GF-D8 (cell line): ENCODE measurements around the gene ATG13.

Source experiments
- DNase-seq: peaks from one replicate; lab custom pipeline; 2025; lab: John Stamatoyannopoulos, UW

ATG13 gene

DNA sequence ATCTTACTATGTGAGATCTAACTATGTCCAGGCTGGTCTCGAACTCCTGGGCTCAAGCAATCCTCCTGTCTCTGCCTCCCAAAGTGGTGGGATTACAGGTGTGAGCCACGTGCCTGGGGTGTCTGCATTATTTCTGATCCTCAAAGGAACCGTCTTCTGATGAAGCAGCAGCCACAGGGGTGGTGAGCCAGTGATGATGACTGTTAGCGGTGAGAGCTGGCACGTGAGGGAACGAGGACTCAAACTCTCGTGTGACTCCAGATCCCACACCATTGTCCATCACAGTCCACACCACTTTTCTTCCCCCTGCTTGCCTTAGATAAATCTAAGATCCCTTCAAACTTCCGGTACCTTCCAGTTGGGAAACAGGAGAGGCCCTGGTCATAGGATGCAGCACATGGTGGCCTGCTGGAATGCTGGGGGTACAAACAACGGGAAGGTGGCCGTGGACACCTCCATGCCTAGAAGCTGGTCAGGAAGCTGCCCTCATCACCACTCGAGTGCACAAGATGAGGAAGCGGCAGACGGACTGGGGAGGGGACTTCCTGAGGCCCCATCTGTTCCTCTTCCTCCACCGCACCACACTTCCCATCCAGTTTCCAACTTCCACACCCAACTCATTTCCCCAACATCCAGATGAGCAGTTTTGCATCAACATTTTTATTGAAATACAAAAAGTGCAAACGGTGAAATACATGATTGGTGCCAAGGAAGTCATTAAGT is 59.2 kb downstream of the ATG13 start:
- peak; percentile 29 for DNase-seq

- DNase-seq = no peak
These were observed 59.8 kb downstream of the ATG13 start for GRCh38 chr11:46677169-46677568.

GRCh38 chr11:46677991-46678740 is 60.8 kb downstream of the ATG13 start:
- DNase-seq = no peak

- no peak for DNase-seq
These were observed 61.4 kb downstream of the ATG13 start for GRCh38 chr11:46678741-46679130.

- DNase-seq = no peak
These were observed 62.1 kb downstream of the ATG13 start for GRCh38 chr11:46679241-46680163.

- no peak for DNase-seq
These were observed 62.9 kb downstream of the ATG13 start for GRCh38 chr11:46680164-46680760.

GRCh38 chr11:46680815-46681214 is 63.5 kb downstream of the ATG13 start:
- no peak for DNase-seq

DNA sequence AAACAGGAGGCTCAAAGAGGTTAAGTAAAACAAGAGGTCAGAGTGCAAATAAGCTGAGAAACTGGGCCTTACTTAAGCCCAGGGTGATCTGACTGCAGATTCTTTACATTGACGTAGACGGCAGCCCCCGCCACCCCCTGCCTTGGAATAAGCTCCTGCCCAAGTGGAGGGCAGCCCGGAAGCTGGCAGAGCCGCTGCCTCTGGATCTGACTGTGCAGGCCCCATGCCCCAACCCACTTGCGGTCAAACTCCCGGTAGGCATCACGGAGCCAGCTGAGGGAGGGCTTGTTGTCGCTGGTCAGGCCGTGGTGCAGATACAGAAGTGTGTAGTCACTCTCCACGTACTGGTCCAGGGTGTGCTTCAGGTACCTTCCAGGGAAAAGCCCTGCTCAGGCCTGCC is 64.5 kb downstream of the ATG13 start:
- no peak for DNase-seq

DNA sequence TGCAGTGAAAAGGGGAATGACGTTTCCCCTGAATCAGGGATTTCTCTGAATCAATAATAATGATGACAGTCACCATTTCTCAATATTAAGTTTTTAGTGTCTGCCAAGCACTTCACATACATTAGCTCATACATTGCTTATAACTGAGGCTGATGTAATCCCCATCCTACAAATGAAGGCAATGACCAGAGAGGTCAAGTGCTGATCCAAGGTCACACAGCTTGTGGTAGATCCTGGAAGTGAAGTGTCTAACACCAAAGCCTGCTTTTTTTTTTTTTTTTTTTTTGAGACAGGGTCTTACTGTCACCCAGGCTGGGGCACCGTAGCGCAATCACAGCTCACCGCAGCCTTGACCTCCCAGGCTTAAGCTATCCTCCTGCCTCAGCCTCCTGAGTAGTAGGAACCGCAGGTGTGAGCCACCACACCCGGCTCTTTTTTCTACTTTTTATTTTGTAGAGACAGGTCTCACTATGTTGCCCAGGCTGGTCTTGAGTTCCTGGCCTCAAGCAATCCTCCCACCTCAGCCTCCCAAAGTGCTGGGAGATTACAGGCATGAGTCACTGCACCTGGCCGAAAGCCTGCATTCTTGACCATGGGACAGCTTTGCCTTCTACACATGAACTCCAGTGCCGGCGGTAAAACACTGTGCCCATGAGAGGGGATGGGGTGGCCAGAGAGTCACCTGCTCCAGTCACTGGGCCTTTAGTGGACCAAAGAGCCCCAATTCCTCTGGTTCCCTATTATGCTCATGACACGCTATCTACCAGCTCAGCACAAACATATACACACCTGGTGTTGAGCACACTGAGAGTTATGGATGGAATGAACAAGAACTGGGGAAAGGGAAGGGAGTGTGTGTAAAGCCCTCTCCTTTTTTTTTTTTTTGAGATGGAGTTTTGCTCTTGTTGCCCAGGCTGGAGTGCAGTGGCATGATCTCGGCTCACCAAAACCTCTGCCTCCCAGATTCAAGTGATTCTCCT is 65.7 kb downstream of the ATG13 start:
- DNase-seq = no peak

DNA sequence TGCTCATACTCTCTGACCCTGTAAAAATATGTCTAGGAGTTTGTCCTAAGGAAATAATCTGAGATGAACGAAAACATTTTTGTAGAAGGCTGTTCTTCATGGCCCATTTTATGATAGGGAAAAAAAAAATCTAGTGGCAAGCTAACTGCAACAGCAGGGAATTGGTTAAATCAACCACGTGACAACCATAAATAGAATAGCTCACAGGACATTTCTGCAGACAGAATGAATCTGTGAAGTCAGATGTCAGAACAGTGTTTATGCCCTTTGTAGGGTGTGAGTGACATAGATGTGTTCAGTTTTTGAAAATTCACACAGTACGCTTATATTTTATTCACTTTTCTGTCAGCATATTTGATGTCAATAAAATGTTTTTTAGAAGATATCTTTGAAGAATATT is 67.0 kb downstream of the ATG13 start:
- no peak for DNase-seq

DNA sequence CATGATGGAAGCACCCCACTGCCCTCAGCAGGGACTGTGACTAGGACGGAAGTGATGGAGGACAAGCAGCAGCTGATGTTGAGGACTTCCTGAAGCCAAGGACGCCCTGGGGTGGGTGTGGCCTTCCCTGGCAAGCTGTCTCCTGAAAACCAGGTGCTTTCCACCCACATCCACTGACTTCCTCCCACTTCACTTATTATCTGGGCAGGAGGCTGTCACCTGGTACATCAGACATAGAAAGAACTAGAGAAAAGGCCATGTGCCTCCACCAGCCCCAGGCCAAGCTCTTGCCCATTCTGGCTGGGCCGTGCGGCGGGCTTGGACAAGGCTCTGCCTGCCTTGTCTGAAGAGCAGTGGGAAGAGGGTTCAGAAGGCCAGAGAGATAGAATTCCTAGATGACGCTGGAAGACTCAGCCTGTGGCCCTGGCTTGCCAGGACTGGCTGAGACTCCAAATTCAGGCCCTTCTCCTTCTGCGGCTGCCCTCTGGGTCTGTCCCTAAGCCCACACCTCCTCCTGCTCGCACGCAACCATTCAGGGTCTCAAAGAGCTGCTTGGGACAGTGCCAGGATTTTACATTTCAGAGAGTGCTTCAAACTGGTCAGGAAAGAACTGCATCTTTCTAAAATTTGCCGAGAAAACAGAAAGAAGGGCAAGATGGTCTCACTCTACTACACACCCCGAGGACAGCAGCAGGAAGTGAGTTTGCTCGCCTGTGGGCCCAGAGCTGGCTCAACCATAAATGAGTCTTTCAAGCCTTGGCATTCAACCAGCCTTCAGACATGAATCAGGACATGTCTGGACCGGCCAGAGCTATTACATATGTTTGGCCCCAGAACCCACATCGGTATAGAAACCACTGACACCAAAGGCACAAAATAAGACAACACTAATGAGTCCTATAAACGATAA is 69.8 kb downstream of the ATG13 start:
- DNase-seq = no peak

DNA sequence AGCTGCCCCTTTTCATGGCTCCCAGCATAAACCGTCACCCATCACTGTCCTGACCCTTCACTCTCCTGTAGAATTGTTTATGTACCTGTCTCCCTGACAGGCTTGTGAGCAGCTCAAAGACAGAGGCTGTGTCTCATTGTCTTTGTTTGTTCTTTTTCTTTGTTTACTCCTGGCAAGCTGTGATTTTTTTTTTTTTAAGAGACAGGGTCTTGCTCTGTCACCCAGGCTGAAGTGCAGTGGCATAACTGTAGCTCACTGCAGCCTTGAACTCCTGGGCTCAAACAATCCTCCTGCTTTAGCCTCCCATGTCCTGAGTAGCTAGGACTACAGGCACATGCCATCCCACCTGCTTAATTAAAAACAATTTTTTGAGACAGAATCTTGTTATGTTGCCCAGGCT is 73.3 kb downstream of the ATG13 start:
- no peak for DNase-seq

DNA sequence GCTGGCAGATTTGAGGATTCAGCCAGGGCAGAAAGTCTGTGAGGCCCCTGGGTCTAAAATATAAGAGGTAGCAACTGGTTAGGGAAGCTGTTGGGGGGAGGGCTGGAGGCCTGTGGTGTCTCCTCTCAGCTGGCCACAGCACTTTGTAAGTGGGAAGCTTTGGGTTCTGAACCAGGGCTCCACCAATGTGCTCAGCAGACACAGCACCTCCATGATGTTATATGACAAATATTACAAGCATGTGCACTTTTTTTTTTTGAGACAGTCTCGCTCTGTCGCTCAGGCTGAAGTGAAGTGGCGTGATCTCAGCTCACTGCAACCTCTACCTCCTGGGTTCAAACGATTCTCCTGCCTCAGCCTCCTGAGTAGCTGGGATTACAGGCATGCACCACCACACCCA is 75.1 kb downstream of the ATG13 start:
- DNase-seq = no peak

DNA sequence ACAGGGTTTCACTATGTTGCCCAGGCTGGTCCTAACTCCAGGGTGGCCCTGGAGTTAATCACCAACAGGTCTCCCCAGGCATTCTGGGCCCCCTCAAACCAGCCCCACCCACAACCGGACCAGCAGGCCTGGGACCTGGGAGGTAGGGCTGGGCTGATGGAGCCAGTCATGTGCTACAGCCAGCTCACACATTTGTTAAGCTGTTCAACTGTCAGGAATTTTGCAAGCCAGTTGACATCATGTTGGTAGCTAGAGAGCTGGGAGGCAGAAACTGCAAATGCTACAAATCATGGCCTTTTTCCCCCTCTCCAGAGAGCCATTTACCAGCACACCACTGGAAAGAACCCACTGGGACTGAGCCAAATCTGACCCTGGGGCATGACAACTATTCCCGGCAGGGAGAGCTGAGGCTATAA is 76.3 kb downstream of the ATG13 start:
- no peak for DNase-seq

- DNase-seq = no peak
These were observed 76.7 kb downstream of the ATG13 start for GRCh38 chr11:46694072-46694471.

DNA sequence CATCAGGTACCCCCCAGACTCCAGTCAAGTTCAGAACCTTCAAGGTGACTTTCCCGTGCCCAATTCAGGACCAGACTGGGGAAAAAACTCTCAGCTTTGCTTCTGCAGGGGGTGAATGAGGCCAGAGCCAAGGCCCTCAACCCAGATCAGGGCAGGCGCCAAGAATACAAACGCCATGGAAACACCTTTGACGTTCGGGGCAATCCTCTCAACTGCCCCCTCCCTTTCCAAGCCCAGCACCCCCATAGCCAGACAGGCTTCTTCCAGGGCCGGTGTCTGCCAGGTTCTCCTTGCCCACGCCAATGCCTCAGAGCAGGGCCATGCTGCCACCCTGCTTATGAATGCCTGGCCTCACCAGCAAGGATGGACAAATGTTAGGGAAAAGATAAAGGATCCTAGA is 77.3 kb downstream of the ATG13 start:
- DNase-seq = no peak

- no peak for DNase-seq
These were observed 78.2 kb downstream of the ATG13 start for GRCh38 chr11:46695345-46696211.

DNA sequence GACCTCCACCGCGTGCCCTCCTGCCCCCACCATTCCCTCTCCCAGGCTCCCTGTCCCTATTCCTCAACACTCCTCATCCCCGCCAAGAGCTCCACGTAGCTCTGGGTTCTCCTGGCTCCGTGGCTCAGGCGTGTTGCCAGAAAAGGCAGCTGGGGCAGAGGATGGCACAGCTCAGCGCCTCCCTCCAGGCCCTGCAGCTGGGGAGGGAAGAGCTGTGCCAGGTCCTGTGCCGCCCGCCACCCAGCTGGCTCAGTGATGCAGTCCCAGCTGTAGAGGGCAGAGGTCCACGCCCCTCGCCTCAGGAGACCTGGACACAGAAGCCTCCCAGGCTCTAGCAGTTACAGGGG is 78.8 kb downstream of the ATG13 start:
- DNase-seq = no peak

DNA sequence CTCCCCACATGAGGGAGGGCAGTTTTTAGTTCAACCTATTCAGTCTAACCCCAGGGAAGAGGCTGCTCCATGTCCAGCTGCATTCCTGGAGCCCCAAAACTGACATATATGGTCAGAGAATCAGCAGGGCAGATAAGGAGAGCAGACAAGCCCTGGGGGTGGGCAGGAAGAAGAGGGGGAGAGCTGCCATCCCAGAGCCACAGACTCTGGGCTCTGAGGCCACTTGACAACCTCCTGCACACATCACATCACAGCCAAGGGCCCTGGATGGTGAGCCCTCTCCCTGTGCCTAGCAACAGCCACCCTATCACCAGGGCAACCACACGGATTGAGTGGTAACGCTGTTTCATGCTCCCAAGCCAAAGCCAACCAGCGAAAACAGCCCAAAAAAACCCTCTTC is 80.0 kb downstream of the ATG13 start:
- no peak for DNase-seq
